IMR-90 (cell line): ENCODE results near the gene TSKU. TPM values are rescaled to one million over a fixed set of nuclear protein-coding genes. Genes with fewer than 3 reads are reported as not detected.

Experiments used
- ATAC-seq: fragments of 200-7000 bp; cut with Tn5 transposase; 2 replicates; pipeline ENCODE4 v1.9.1; 2020; ENCODE audit warnings: low read depth, mild to moderate bottlenecking, moderate library complexity
- BruUV-seq: library from RNA; stranded (reverse); fragments of 400-500 nt; replicated peaks from 2 replicates; lab custom pipeline; 2021; lab: Mats Ljungman, UMichigan
- CTCF ChIA-PET: fragments of 300-600 bp; formaldehyde crosslinking; extraction: SDS; loops from one replicate; lab custom pipeline; 2021; ENCODE audit warnings: antibody characterized with exemption; lab: Yijun Ruan, JAX
- POLR2A ChIA-PET: fragments of 300-600 bp; sonication (Branson Sonifier 250); formaldehyde crosslinking; loops from one replicate; lab custom pipeline; 2022; ENCODE audit warnings: antibody characterized with exemption; ENCODE audit not compliant: unreplicated experiment; lab: Charles Lee
- DNase-seq: peaks from one replicate; pipeline ENCODE4 v3.0.0; 2013
- H2AFZ ChIP-seq: replicated peaks from 2 replicates; pipeline ENCODE3; 2013; ENCODE audit warnings: low read length, mild to moderate bottlenecking; ENCODE audit not compliant: poor library complexity
- H2AK5ac ChIP-seq: 2 replicates; pipeline ENCODE4 v1.6.1; 2013; ENCODE audit warnings: low read depth, low read length, inconsistent platforms
- H2AK9ac ChIP-seq: replicated peaks from 2 replicates; pipeline ENCODE3; 2013; ENCODE audit warnings: mild to moderate bottlenecking, low read depth, low read length, moderate library complexity; ENCODE audit not compliant: poor library complexity
- H2BK120ac ChIP-seq: 2 replicates; pipeline ENCODE4 v1.6.1; 2013; ENCODE audit warnings: low read depth, low read length, inconsistent platforms
- H2BK15ac ChIP-seq: 3 replicates; pipeline ENCODE4 v1.6.1; 2013; ENCODE audit warnings: low read depth, low read length, inconsistent platforms
- H2BK20ac ChIP-seq: 2 replicates; pipeline ENCODE4 v1.6.1; 2013; ENCODE audit warnings: low read depth, mild to moderate bottlenecking, inconsistent platforms, low read length, moderate library complexity
- H2BK5ac ChIP-seq: 2 replicates; pipeline ENCODE4 v1.6.1; 2013; ENCODE audit warnings: mild to moderate bottlenecking, low read depth, low read length, inconsistent platforms; ENCODE audit not compliant: poor library complexity, severe bottlenecking
- H3K14ac ChIP-seq: replicated peaks from 2 replicates; pipeline ENCODE4 v1.6.1; 2013; ENCODE audit warnings: low read depth, low read length, inconsistent platforms
- H3K18ac ChIP-seq: 2 replicates; pipeline ENCODE4 v1.6.1; 2013; ENCODE audit warnings: low read depth, low read length, control low read depth
- H3K23ac ChIP-seq: 2 replicates; pipeline ENCODE4 v1.6.1; 2013; ENCODE audit warnings: low read depth, low read length, inconsistent platforms
- H3K27ac ChIP-seq: 2 replicates; pipeline ENCODE4 v1.5.1; 2013; ENCODE audit warnings: mild to moderate bottlenecking, control low read depth, low read length; ENCODE audit not compliant: insufficient read depth
- H3K27me3 ChIP-seq: 2 replicates; pipeline ENCODE4 v1.6.1; 2013; ENCODE audit warnings: low read length; ENCODE audit not compliant: control insufficient read depth, insufficient read depth
- H3K36me3 ChIP-seq: 2 replicates; pipeline ENCODE4 v1.6.1; 2013; ENCODE audit warnings: low read length, mixed read lengths; ENCODE audit not compliant: control insufficient read depth, insufficient read depth
- H3K4ac ChIP-seq: 2 replicates; pipeline ENCODE4 v1.6.1; 2013; ENCODE audit warnings: low read depth, low read length, inconsistent platforms
- H3K4me1 ChIP-seq: 2 replicates; pipeline ENCODE4 v1.6.1; 2013; ENCODE audit warnings: low read length, mixed read lengths; ENCODE audit not compliant: control insufficient read depth, insufficient read depth
- H3K4me2 ChIP-seq: 2 replicates; pipeline ENCODE4 v1.6.1; 2013; ENCODE audit warnings: low read depth, mild to moderate bottlenecking, control low read depth, low read length, moderate library complexity
- H3K4me3 ChIP-seq: 2 replicates; pipeline ENCODE4 v1.5.1; 2013; ENCODE audit warnings: low read depth, mild to moderate bottlenecking, control low read depth, low read length, moderate library complexity; ENCODE audit not compliant: insufficient read depth
- H3K56ac ChIP-seq: 2 replicates; pipeline ENCODE4 v1.6.1; 2013; ENCODE audit warnings: low read length, inconsistent platforms; ENCODE audit not compliant: insufficient read depth; ENCODE audit errors: extremely low read depth
- H3K79me1 ChIP-seq, 2 experiments: 2 replicates each; pipeline ENCODE4 v1.6.1; 2013; ENCODE audit warnings: low read length in 2 of 2, inconsistent platforms in 1 of 2, low read depth in 1 of 2
- H3K9ac ChIP-seq: 2 replicates; pipeline ENCODE4 v1.6.1; 2013; ENCODE audit warnings: low read depth, low read length, control low read depth
- H3K9me1 ChIP-seq: 2 replicates; pipeline ENCODE4 v1.6.1; 2013; ENCODE audit warnings: low read length, inconsistent platforms; ENCODE audit not compliant: insufficient read depth
- H3K9me3 ChIP-seq: 2 replicates; pipeline ENCODE4 v1.6.1; 2013; ENCODE audit warnings: low read length; ENCODE audit not compliant: control insufficient read depth, insufficient read depth
- H4K20me1 ChIP-seq: 2 replicates; pipeline ENCODE4 v1.6.1; 2013; ENCODE audit warnings: low read length, inconsistent platforms; ENCODE audit not compliant: insufficient read depth
- H4K5ac ChIP-seq: 2 replicates; pipeline ENCODE4 v1.6.1; 2013; ENCODE audit warnings: mild to moderate bottlenecking, low read depth, low read length, control low read depth
- H4K8ac ChIP-seq, 2 experiments: 2 replicates each; pipeline ENCODE4 v1.6.1; 2013; ENCODE audit warnings: low read depth in 2 of 2, low read length in 2 of 2, control low read depth in 1 of 2, inconsistent platforms in 1 of 2
- H4K91ac ChIP-seq: 2 replicates; pipeline ENCODE4 v1.6.1; 2013; ENCODE audit warnings: low read depth, low read length, inconsistent platforms; ENCODE audit not compliant: insufficient read depth
- BHLHE40 ChIP-seq: fragments of 150-350 bp; IDR thresholded peaks from 2 replicates; pipeline ENCODE4 v1.6.1; 2016; ENCODE audit warnings: mild to moderate bottlenecking, low read depth, low read length
- CEBPB ChIP-seq: IDR thresholded peaks from 2 replicates; pipeline ENCODE4 v1.6.1; 2012; ENCODE audit warnings: low read depth, low read length, improper control_type of control experiment
- CHD1 ChIP-seq: IDR thresholded peaks from 2 replicates; pipeline ENCODE4 v1.6.1; 2012; ENCODE audit warnings: low read depth, low read length, improper control_type of control experiment
- FOS ChIP-seq: fragments of 150-350 bp; IDR thresholded peaks from 2 replicates; pipeline ENCODE4 v1.6.1; 2016; ENCODE audit warnings: low read depth, low read length
- MAFK ChIP-seq: IDR thresholded peaks from 2 replicates; pipeline ENCODE4 v1.6.1; 2012; ENCODE audit warnings: low read depth, low read length, improper control_type of control experiment
- MAZ ChIP-seq: IDR thresholded peaks from 2 replicates; pipeline ENCODE4 v1.6.1; 2012; ENCODE audit warnings: low read depth, mild to moderate bottlenecking, low read length, improper control_type of control experiment, moderate library complexity, borderline replicate concordance
- MXI1 ChIP-seq: IDR thresholded peaks from 2 replicates; pipeline ENCODE4 v1.6.1; 2012; ENCODE audit warnings: low read depth, mild to moderate bottlenecking, low read length, moderate library complexity, borderline replicate concordance
- NFE2L2 ChIP-seq: fragments of 150-350 bp; IDR thresholded peaks from 2 replicates; pipeline ENCODE4 v1.6.1; 2016; ENCODE audit warnings: low read depth, mild to moderate bottlenecking, low read length
- POLR2A ChIP-seq: IDR thresholded peaks from 2 replicates; pipeline ENCODE4 v1.6.1; 2012; ENCODE audit warnings: mild to moderate bottlenecking, low read depth, low read length
- RAD21 ChIP-seq: IDR thresholded peaks from 2 replicates; pipeline ENCODE4 v1.6.1; 2012; ENCODE audit warnings: low read length, improper control_type of control experiment
- RCOR1 ChIP-seq: IDR thresholded peaks from 2 replicates; pipeline ENCODE4 v1.6.1; 2012; ENCODE audit warnings: mild to moderate bottlenecking, low read length, improper control_type of control experiment; ENCODE audit not compliant: insufficient replicate concordance
- RFX5 ChIP-seq: IDR thresholded peaks from 2 replicates; pipeline ENCODE4 v1.8.0; 2012; ENCODE audit warnings: low read depth, mild to moderate bottlenecking, low read length, moderate library complexity
- WGBS, 2 experiments: methylation state at CpG; one replicate each; pipeline versions ENCODE4 v1.1.5 to v1.1.7; 2013; ENCODE audit warnings: missing lambda C conversion rate in 2 of 2; ENCODE audit not compliant: insufficient read length in 1 of 2; ENCODE audit errors: extremely low coverage in 2 of 2; 5-methylcytosine and 5-hydroxymethylcytosine counted together
- dilution Hi-C: fragments of 300-500 bp; cut with HindIII; formaldehyde crosslinking; loops from one replicate; pipeline ENCODE4 v1.14.3; 2018; ENCODE audit warnings: low sequenced_read_pairs; ENCODE audit not compliant: unreplicated experiment
- in situ Hi-C: fragments of 300-500 bp; cut with MboI; formaldehyde crosslinking; loops from 3 replicates; pipeline ENCODE4 v1.14.3; 2019; ENCODE audit warnings: low sequenced_read_pairs, inconsistent platforms, mixed read lengths
- intact Hi-C: fragments of 100-400 bp; cut with micrococcal nuclease; formaldehyde crosslinking; loops from 2 replicates; pipeline ENCODE4 v1.10.0; 2022
- polyA plus RNA-seq, 3 experiments: library from polyadenylated mRNA; depleted of rRNA; stranded (reverse); fragments of >200 nt; gene quantifications; 2 replicates each; pipeline ENCODE4 v1.2.3, GENCODE V29; 2012; ENCODE audit warnings: low replicate concordance in 1 of 3
- total RNA-seq: library from RNA; depleted of rRNA; stranded (reverse); fragments of >200 nt; gene quantifications from 2 replicates; pipeline ENCODE4 v1.2.3, GENCODE V29; 2012
- TF ChIP-seq, protein P1 (sequence below): conservative IDR thresholded peaks from 2 replicates; pipeline ENCODE4 v1.5.1; 2012; ENCODE audit warnings: mild to moderate bottlenecking, low read depth, low read length, improper control_type of control experiment
- TF ChIP-seq, protein P2 (sequence below): fragments of 150-350 bp; IDR thresholded peaks from 2 replicates; pipeline ENCODE4 v1.6.1; 2017; ENCODE audit warnings: mild to moderate bottlenecking, antibody characterized with exemption, low read length, low read depth

TSKU gene
- total and polyA plus RNA-seq, 2 of the 4 experiments (the other 2 are of a cell fraction): 6.8 to 26.6 TPM

DNA sequence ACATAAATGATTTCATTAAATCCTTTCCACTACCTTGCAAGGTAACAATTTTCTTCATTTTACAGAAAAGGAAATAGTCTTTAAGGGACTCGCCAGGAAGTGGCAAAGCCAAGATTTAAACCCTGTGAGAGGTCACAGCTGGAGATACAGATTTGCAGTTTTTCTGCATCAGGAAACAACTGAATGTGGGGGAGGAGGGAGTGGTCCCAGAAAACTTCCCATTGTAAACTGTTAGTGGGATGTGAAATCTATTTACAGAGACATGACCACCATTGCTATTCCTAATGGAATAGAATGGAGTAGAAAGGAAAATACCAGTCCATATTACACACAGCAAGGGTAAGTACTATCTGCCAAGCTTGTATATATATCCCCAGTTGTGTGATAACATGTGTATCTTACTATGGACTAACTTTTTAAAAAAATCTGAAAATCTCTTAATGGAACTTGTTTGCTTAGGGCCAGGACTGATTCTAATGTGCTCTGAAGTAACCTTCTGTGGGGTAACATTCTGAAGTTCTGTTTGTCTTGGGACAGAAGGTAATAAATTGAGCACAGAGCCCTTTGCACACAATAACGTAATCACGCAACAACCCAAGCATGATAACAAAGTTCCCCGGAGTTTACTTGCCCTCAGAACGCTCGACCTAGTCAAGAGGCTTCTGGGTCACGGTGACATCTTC, 10.9 kb upstream of the TSKU start (continued):
- TF ChIP-seq BHLHE40: no peak
- no peak for TF ChIP-seq CEBPB

DNA sequence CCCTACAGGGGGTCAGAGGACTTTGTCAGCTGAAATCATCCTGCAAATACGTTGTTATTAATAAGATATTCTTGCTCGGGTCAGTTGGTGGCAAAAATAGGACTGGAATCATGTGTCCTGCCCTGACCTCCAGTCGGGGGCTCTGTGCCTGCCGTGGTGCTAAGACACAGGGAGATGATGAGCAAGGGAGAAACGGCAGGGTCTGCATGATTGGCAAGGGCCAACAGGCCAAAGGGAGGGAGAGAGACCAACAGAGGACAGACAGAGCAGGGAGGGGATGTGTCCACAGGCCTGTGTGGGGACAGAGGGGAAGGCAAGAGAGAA, 10.4 kb upstream of the TSKU start:
- no peak overlapping the region for H3K4me2 ChIP-seq
- peak overlapping the region; percentile 17 for H2BK5ac ChIP-seq
- dilution Hi-C loops: no loop called here
- no peak overlapping the region for H2AK9ac ChIP-seq
- no peak overlapping the region for H2AFZ ChIP-seq
- no peak overlapping the region for H3K23ac ChIP-seq
- H3K9me1 ChIP-seq: peaks cover 18% of the 10 kb centered on the region
- H3K4me3 ChIP-seq: no peak overlapping the region
- ATAC-seq: no peak
- peak overlapping the region; percentile 64 for H3K4ac ChIP-seq
- H2BK15ac ChIP-seq: peak overlapping the region; percentile 62; the same call in 2 of the 3 replicates
- BruUV-seq: no TSS peak
- H3K18ac ChIP-seq: peak overlapping the region; percentile 67; the same call in 1 of the 2 replicates
- no peak overlapping the region; a peak in 1 of 4 replicates for H4K8ac ChIP-seq
- no peak overlapping the region for H4K91ac ChIP-seq
- H4K5ac ChIP-seq: peak overlapping the region; percentile 40
- peak overlapping the region; percentile 41 for H2BK20ac ChIP-seq
- no peaks in the 10 kb centered on the region for H3K79me1 ChIP-seq
- no peak overlapping the region for H3K56ac ChIP-seq
- ChIA-PET POLR2A (no interaction called here), CTCF (no interaction called here)
- peak overlapping the region; percentile 89 for H2AK5ac ChIP-seq
- H3K4me1 ChIP-seq: peaks cover 42% of the 10 kb centered on the region
- peak overlapping the region; percentile 17; the same call in 1 of the 2 replicates for H3K14ac ChIP-seq
- 0 out of 2 replicates have a peak, but pooled peaks cover 1% of the 10 kb centered on the region for H3K27me3 ChIP-seq
- intact Hi-C loops: no loop called here
- peak overlapping the region; percentile 81; the same call in 1 of the 2 replicates for H3K27ac ChIP-seq
- no peaks in the 10 kb centered on the region for H3K36me3 ChIP-seq
- H3K9ac ChIP-seq: no peak overlapping the region
- H3K9me3 ChIP-seq: peaks cover 7% of the 10 kb centered on the region
- H2BK120ac ChIP-seq: 0 out of 2 replicates have a peak overlapping the region, but pooled peaks have one; percentile 34
- DNase-seq: no peak
- in situ Hi-C loops: no loop called here
- WGBS, 2 experiments: 72% methylated on average over 3 of the region's 5 CpGs; no CpG with 5 or more reads in 1 of the 2 experiments
- peaks cover 7% of the 10 kb centered on the region; the same call in 1 of the 2 replicates for H4K20me1 ChIP-seq
- TF ChIP-seq, protein P1, sequence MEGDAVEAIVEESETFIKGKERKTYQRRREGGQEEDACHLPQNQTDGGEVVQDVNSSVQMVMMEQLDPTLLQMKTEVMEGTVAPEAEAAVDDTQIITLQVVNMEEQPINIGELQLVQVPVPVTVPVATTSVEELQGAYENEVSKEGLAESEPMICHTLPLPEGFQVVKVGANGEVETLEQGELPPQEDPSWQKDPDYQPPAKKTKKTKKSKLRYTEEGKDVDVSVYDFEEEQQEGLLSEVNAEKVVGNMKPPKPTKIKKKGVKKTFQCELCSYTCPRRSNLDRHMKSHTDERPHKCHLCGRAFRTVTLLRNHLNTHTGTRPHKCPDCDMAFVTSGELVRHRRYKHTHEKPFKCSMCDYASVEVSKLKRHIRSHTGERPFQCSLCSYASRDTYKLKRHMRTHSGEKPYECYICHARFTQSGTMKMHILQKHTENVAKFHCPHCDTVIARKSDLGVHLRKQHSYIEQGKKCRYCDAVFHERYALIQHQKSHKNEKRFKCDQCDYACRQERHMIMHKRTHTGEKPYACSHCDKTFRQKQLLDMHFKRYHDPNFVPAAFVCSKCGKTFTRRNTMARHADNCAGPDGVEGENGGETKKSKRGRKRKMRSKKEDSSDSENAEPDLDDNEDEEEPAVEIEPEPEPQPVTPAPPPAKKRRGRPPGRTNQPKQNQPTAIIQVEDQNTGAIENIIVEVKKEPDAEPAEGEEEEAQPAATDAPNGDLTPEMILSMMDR: no peak
- TF ChIP-seq CHD1: no peak
- no peak for TF ChIP-seq CEBPB
- no peak for TF ChIP-seq MAFK
- no peak for TF ChIP-seq FOS
- no peak for TF ChIP-seq POLR2A
- TF ChIP-seq RAD21: no peak
- TF ChIP-seq BHLHE40: no peak
- TF ChIP-seq, protein P2, sequence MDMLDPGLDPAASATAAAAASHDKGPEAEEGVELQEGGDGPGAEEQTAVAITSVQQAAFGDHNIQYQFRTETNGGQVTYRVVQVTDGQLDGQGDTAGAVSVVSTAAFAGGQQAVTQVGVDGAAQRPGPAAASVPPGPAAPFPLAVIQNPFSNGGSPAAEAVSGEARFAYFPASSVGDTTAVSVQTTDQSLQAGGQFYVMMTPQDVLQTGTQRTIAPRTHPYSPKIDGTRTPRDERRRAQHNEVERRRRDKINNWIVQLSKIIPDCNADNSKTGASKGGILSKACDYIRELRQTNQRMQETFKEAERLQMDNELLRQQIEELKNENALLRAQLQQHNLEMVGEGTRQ: no peak
- TF ChIP-seq RCOR1: no peak
- no peak for TF ChIP-seq MAZ
- no peak for TF ChIP-seq RFX5
- no peak for TF ChIP-seq MXI1
- no peak for TF ChIP-seq NFE2L2
